ENCODE measurements around the gene APBA1.

The APBA1 gene

DNA sequence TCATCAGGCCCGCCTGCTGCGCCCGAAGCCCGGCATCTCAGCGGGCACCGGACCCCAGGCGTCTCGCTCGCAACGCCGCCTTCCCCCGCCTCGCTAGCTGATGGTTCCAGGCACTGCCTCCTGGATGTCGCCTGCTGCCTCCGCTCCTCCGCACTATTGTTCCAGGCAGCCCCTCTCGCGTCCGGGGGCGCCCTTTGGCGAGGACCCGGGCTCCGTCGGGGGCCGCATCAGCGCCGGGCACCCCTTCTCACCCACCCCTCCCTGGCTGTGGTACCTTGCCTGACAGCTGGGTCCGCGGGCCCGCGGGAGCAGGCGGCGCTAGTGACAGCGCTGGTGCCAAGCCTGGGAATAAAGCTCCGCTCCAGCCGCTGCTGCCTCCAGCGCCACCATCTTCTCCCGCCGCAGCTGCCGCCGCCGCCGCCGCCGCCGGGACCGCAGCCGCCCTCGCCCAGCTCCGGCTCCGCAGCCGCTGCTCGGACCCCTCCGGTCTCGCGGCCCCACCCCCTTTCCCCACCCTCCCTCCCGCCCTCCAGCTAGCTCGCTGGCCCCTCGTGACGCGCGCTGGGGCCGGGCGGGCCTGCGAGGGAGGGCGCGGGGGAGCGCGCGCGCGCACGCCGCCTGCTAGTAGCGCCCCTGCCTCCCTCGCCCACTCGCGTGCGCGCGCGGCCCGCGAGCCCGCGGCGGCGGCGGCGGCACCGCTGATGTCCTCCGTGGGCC lies at the start of gene APBA1:
APBA1 (minus strand) TSS at position 493 of the 717 bp plus-strand sequence.
- peak in 1 of 2 experiments; percentile 74 for DNase-seq

DNA sequence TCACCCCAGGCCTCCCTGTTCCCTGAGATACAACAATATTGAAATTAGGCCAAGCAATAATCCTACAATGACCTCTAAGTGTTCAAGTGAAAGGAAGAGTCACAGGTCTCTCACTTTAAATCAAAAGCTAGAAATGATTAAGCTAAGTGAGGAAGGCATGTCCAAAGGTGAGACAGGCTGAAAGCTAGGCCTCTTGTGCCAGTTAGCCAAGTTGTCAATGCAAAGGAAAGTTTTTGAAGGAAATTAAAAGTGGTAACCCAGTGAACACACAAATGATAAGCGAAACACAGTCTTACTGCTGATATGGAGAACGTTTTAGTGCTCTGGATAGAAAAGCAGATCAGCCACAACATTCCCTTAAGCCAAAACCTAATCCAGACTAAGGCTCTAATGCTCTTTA lies 47.8 kb upstream of the APBA1 start:
- DNase-seq: no peak

DNA sequence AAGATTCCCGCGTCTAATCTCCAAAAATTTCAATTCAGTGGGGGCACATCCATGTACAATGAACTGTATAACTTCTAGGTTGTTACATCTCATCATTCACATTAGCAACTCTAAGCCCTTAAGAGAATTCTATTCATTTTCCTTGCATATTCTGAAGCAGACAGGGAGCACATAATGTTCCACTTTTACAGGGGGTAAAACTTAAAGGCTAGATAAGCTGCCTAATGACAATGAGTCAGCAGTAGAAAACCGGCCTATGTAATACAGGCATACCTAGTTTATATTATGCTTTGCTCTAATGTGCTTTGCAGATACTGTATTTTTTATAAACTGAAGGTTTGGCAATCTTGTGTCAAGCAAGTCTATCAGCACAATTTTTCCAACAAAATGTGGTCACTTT lies 47.2 kb upstream of the APBA1 start:
- no peak for DNase-seq

DNA sequence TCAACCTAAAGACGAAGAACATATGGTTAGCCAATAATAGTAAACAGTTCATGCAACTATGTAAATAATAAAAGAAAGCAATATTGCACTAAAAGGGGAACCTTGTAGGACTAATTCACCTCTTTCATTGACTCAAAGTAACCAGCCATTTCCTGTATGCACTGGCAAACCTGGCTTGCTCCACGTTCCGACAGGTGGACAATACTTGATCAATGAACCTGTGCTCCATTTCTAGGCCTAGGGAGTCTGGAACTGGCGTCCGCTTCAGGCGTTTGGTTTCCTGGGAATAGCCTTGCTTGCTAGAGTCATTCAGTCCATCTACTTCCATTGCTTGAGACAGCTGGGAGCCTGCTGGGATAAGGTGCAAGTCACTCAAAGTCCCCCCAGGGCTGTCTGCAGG lies 46.0 kb upstream of the APBA1 start:
- DNase-seq: no peak

DNA sequence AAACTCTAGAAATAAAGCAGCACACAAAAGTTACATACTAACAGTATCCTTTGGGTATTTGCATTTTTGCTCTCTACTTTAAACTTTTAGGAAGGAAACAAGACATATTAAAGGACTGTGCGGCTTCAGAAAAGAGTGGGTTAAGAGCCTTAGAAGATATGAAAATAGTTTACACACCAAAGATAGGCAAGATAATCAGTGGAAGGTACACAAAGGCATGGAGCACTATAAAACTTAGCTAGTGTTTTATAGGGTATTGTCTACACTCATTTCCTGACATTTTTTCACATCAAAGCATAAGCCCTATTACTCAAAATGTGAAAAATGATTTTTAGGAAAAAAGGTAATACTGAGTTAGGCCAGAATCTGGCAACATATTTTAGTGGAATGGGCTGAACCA lies 43.7 kb upstream of the APBA1 start:
- DNase-seq: no peak

DNA sequence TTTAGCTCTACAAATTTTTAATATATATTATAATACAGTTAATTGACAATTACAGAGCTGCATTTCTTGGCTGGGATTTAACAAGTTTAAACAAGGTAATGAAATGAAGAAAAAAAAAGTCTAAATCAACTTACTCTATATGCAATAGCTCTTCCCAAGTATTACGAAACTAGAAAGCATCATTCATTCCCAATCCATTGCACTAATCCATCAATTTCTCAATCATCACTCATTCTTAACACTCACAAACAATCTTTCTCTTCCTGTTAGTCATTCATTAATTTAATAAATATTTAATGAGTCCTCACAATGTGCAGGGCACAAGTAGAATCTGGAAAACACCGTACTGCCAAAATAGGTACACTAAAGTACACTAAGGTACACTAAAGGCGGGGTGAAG lies 42.9 kb upstream of the APBA1 start:
- DNase-seq: no peak

DNA sequence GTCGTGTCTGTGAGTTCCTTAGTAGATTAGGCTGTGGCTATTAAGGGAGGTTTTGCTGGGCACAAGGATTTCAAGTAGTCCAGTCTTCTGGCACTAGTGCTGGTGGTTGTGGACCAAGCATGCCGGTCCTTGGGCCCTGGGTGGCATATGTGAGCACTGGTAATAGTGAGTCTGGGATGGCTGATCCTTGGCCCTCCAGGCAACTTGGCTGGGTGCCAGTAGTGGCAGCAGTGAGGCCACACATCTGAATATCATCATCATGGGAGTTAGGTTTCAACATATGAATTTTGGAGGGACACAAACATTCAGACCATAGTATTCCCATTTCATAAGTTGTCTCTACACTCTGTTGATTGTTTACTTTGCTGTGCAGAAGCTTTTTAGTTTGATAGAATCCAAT lies 25.3 kb upstream of the APBA1 start:
- DNase-seq: no peak

DNA sequence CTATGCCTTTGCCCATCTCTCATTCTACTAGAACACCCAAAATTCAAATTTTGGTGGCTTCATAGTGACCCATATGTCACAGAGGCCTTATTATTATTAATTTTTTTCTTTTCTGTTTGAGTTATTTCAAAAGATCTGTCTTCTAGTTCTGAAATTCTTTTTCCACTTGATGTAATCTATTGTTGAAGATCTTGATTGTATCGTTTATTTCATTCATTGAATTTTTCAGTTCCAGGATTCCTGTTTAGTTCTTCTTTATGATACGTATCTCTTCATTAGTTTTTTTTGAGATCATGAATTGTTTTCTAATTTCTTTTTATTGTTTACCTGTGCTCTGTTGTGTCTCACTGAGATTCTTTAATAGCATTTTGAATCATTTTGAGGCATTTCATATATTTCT lies 24.6 kb upstream of the APBA1 start:
- no peak for DNase-seq

DNA sequence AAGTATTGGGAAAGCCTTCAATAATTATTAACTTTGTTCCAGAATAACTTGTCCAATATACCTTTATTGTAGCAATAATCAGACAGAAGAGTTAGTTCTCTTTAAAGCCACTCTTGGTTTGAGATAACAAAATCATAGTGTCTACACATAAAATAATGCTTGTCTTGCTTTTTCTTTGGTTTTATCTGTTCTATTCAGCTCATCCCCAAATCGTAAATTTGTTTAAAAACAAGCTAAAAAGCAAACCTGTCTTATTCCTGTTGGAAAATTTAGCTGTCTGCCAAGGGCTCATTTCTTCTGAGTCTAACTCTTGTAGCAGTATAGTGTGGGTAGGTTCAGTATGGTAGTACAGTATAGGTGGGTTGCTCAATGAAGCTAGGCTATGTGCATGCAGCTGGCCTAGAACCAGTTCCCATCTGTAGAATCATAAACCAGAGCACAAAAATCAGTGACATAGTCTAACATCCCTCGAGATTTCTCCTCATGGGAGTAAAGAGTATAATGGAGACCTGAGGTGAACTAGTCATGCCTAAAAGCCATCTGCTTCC lies 17.9 kb upstream of the APBA1 start:
- DNase-seq: peak in 1 of 2 experiments; percentile 42

DNA sequence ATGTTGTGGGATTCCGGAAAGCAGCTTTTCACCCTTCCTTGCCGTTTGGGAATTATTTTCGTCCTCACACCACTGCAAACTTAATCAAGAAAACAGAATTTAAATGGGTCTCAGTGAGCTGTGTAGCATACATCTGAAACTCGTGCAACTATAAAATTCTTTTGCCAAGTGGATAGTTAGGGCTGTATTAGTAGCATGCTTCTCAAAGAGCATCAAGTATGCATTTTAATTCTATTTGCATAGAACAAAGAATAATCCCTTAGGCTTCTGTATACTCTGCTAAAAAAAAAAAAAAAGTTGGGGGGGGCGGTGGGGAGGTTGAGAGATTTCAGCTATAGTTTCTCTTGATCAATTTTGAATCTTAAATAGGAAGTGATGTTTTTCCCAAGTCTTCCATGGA lies 11.8 kb upstream of the APBA1 start:
- no peak for DNase-seq

DNA sequence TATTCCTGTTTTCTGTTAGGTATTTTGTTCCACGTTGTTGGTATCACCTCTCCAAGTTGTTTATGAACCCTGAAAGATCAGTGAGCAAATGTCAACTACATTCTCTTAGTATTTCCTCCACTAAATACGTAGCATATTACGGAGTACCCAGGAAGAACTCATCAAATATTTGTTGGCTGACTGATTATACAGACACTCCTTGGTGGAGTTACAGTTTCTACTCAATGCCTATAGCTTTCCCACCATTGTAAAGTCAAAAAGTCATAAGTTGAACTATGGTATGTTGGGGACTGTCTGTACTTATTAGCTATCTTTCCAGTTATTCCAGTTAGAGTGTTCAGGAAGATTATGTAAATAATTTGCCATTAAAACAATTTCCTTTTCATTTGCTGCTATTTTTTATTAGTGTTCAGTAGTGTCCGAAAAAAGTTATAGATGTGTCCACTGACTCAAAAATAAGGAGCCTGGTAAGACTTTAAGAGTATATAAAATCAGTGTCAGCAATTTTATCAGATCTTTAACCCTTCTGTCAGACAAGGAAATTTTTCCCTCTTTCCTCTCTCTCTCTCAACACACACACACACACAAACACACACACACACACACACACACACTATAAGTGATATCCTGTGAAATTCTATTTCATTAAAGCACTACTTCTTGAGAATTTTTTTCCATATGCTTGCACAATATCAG lies 6.8 kb upstream of the APBA1 start:
- DNase-seq: no peak

DNA sequence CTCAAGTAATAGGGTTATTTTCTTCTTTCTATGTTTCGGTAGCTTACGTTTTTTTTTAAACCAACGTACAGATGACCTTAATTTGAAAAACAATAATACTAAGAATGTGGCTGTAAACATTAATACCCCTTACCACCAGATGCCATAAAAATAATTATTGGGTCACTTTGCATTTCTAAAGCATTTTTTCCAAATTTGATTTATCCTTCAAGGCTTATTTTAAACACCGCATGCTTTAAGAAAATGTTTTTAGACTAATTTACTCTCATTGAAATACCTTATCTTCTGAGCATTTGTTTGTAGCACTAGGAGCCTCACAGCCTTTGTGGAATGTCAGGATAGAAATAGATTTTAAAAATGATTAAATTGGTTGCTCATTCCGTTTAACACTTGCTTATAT lies 5.8 kb upstream of the APBA1 start:
- DNase-seq: no peak

DNA sequence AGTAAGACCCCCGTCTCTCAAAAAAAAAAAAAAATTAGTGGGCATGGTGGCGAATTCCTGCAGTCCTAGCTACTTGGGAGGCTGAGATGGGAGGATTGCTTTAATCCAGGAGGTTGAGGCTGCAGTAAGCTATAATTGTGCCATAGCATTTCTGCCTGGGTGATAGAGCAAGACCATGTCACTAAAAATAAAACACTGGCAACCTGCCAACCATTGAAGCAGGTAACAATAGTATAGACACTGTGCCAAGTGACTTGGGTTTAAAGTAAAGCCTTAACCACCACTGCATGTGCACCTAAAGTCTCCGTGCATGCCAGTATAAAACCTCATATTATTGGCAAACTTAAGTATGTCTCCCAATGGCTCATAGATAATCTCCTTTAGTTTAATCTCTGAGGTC lies 3.4 kb upstream of the APBA1 start:
- no peak for DNase-seq

DNA sequence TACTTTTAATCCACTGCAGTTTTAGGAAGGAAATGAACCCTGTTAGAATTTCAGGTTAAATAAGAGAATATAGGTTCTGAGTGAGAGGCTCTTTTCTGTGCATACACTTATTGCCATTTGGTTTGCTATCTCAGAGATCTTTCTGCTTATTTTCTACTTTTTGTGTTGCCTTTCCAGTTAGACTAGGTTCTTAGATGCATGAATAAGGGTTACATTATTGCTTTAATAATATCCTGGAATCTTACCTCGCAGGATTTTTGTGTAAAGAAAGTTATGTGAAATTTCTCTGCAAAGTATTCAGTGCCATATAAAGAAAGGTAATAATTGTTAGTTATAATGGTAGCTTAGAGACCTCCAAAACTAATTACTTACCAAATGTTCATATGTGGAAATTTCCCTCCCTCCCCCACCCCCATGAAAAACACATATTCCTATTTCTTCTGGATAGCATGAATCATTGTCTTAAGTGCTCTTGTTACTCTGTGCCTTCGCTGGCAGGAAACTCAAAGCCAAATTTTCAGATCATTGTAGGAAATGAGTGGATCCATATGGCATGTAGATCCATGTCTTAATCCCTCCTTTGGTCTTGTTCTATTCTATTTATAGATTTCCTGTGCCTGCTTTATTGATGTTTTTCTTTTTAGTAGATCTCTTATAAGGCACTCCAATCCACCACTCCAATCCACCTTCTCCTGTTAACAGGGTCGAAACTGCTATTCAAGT lies 2.7 kb upstream of the APBA1 start:
- DNase-seq: peak; percentile 7 to 65

DNA sequence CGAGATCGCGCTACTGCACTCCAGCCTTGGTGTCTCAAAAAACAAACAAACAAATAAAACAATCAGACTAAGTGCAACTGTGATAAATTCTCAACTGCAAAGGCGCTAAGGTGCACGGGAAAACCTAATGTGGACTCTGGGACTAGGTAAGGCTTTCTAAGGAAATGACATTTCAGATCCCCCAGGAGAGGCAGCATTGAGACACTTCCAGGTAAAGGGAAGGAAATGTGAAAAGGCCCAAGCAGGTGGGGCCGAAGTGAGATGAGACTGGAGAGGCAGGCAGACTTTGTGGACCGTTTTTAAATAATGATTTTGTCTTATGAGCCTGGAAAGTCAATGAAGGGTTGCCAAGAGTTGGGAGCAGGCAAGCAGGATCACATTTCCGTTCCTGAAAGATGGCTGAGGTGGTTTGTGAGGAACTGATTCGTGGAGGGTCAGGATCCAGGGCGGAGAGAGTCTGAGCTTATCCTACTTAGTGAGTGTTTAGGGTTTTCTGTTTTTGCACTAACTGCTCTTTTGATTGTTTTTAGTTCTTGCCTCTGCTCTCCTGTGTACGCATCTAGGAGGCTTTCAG lies 2.0 kb upstream of the APBA1 start:
- peak in 1 of 2 experiments; percentile 30 for DNase-seq

DNA sequence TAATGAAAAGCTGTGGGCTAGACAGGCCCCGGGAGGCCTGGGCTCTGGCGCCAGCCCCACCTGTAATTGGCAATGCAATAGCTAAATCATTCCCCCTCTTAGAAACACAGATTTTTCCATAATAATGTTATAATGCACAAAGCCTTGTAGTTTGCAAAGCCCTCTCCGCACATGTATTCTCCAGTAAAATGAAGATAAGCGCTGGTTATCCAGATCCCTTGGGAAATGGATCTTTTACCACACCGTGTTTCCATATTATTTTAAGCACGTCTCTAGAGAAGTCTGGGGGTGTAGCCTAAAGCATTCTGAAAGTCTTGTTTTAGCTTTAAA lies 1.1 kb upstream of the APBA1 start:
- DNase-seq: no peak

DNA sequence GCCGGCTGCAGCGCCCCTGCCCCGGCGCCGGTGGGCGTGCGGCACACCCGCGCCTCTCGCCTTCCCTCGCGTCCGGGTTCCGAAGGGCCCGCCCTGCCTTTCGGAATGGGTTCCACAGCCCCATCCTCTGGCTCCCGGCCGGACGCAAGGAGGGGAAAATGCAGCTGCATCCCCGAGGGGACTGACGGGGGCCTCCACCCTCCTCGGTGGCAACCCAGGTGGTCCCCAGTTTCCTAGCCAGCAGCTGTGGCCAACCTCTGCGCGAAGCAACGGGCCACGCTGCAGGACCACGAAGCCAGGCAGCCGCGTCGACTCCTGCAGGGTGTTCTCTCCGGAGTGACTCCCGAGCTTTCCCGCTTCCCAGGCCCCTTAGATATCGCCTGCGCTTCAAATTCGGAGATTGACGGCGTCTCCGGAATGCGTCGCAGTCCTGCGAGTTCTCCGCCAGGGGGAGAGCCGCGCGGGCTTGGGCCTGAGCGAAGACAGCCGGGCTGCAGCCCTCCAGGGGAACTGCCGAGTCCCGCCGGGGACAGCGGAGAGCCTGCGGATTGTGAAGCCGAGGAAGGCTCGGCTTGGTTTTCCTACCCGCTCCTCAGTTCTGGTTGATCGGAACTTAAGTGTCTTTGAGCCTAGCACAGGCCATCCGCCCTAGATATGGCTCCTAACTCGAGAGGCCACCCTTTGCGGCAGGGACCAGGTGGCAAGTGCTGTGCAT lies 582 bp upstream of the APBA1 start:
- DNase-seq: peak; percentile 68 to 89

DNA sequence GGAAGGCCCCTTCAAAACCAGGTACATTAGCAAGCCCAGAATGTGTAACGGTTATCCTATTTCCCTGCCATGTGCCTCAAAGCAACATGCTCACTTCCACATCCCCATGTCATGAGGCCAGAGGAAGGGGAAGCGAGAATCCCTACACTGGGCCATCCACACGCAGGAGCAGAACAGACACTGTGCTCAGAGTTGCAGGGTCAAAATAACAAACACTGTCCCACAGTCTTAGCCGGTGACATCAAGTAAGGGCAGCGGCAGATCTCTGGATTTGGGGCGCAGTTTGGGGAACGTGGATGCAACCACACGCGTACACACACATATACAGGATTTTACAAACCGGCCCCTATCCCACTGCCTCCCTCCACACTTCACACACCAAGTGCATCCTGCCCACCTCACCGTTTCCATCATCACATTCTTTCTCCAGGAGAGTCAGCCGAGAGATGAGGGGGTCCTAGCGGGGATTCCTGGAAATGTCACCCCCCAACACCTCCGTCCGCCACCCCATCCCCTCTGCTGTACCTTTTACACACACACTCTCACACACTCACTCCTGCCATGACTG lies 776 bp downstream of the APBA1 start:
- peak in 1 of 2 experiments; percentile 13 for DNase-seq

DNA sequence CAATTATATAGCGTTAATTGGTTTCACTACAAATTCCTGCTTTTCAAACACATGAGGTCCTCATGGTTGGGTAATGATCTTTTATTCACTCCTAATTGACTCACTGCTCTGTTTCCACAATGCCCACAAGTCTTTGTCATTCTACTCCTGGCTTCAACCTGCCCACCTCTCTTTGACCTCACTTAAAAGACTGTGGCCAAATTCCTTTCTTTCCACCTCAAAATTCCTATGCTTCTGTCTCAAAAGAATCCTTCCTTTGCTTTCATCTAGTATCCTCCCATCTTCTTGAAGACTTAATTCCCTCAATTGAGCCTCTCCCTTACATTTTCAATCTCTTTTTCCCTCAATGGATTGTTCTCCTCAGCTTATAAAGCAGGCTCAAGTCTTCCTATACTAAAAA lies 4.9 kb downstream of the APBA1 start:
- no peak for DNase-seq

DNA sequence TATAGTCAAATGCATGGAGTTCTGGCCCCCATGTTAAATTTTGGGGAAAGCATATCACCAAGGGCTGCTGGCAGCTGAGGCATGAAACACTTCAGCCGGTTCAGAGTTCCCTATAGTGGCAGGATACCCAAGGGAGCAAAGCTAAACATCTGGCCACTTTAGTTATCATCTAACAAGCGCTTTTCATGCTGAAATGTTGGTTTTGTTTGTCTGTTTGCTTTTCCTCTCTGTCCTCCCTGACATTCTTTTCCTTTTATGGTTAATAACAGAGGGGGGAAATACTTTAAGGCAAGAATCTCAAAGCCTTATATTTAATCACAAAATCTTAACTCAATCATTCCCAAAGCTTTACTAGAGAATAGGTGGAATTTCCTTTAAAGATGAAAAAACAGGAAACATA lies 11.9 kb downstream of the APBA1 start:
- DNase-seq: no peak

DNA sequence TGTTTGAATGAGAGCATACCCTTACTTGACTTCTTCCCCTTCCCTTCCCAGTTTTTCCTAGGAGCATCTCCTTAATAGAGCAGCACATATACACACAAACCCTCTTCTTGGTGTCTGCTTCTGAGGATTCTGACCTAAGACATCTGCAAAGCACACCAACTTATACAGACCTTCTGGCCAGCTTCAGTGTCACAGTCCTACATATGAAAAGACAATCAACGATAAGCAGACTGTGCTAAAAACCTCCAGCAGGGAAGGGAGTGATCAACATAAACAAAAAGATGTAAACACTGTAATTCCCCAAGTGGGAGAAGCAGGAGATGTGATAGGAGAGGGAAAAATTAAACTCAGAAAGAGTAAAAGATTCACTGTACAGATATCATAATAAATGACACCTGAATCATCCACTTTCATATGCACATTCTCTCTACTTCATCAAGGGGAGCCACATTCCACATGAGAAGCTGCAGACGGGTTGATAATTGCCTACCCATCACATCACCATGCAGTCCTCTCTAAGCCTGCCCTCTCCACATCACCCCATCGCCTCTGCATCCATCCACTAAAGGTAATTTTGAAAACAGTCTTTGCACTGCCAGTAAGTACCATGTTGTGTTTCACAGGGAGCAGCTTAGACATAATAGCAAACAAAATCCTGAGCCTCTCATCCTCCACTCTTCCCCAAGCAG lies 13.0 kb downstream of the APBA1 start:
- DNase-seq: no peak

DNA sequence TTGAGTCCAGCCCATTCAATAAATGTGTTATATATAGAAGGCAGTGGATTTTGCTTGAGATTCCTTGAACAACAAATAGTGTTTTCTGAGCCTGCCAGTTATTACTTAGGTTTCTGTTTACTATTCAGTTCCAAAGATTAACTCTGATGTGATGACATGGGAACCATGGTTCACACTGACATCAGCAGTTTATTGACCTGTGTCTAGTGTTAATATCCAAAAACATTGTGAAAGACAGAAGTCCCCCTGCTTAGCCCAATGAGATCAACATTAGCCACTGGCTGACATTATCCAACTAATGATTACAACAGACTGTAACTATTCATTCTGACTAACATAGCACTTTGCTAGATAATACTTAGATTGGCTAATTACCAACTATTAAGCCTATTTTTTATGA lies 14.9 kb downstream of the APBA1 start:
- DNase-seq: no peak
